Thyroid gland (tissue), 4 donors: ENCODE measurements around the gene DMXL1. TPM values are rescaled to one million over a fixed set of nuclear protein-coding genes. Genes with fewer than 3 reads are reported as not detected.

ENCODE experiments used
- DNase-seq, 2 donors: peaks; one replicate each; pipeline ENCODE4 v3.0.0-alpha.2; 2019
- H3K27ac ChIP-seq, 3 donors: fragments of 200-600 bp; sonication (generic); 1 replicate in 2 of 3; 2 replicates in 1 of 3; pipeline ENCODE4 v1.5.1; 2016 to 2019; ENCODE audit warnings: mild to moderate bottlenecking in 1 of 3, moderate library complexity in 1 of 3
- H3K27me3 ChIP-seq: fragments of 200-600 bp; sonication (generic); one replicate; pipeline ENCODE4 v1.5.1; 2019
- H3K36me3 ChIP-seq, 2 donors: fragments of 200-600 bp; sonication (generic); one replicate each; pipeline ENCODE4 v1.5.1; 2016 to 2019
- H3K4me1 ChIP-seq, 2 donors: fragments of 200-600 bp; sonication (generic); one replicate each; pipeline ENCODE4 v1.5.1; 2017 to 2019
- H3K4me3 ChIP-seq, 3 donors: fragments of 200-600 bp; sonication (generic); replicated peaks in 1 of 3; 1 replicate in 2 of 3; 2 replicates in 1 of 3; pipeline ENCODE4 v1.5.1; 2016; ENCODE audit warnings: mild to moderate bottlenecking in 1 of 3
- H3K9me3 ChIP-seq: fragments of 200-600 bp; sonication (generic); one replicate; pipeline ENCODE4 v1.5.1; 2017
- CTCF ChIP-seq, 6 experiments: fragments of 200-600 bp in 3 of 6; fragments of 450-650 bp in 3 of 6; sonication (generic) in 3 of 6; IDR thresholded peaks; one replicate each; pipeline ENCODE4 v1.5.1; 2016 to 2019; ENCODE audit warnings: antibody characterized with exemption in 6 of 6, mild to moderate bottlenecking in 2 of 6, inconsistent platforms in 1 of 6, moderate library complexity in 1 of 6
- POLR2A ChIP-seq, 2 donors: fragments of 450-650 bp; IDR thresholded peaks; one replicate each; pipeline ENCODE4 v1.6.1; 2017; ENCODE audit warnings: antibody characterized with exemption in 2 of 2, mild to moderate bottlenecking in 2 of 2, moderate library complexity in 1 of 2
- WGBS, 2 donors: methylation state at CpG; one replicate each; pipeline ENCODE4 v1.1.5; 2017; 5-methylcytosine and 5-hydroxymethylcytosine counted together
- intact Hi-C: fragments of 100-400 bp; cut with DNase I; formaldehyde crosslinking; loops from one replicate; pipeline ENCODE4 v1.15.1; 2023
- total RNA-seq, 4 donors: library from RNA; depleted of rRNA; stranded (reverse); fragments of >200 nt; gene quantifications; one replicate each; pipeline ENCODE4 v1.2.3, GENCODE V29; 2016

Gene DMXL1
- total RNA-seq, 4 donors from 2014 or later: 90.8 to 158 (median 95.4) TPM

- DNase-seq: no peak
- no peak overlapping the region for H3K4me3 ChIP-seq
- peaks cover 6 to 8% of the 10 kb centered on the region in 2 donors for H3K4me1 ChIP-seq
- H3K36me3 ChIP-seq: no peaks in the 10 kb centered on the region
- TF ChIP-seq POLR2A (IDR thresholded peaks at IDR 0.05) (no peak), CTCF (IDR thresholded peaks at IDR 0.05) (no peak)
- WGBS, 2 donors: 94 to 97% methylated on average over 2 of the region's 2 CpGs
- H3K27ac ChIP-seq: no peak overlapping the region
- intact Hi-C loops: no loop called here
- no peaks in the 10 kb centered on the region for H3K27me3 ChIP-seq
- H3K9me3 ChIP-seq: no peaks in the 10 kb centered on the region
These were observed 15.6 kb upstream of the DMXL1 start for GRCh38 chr5:119055294-119055693.

GRCh38 chr5:119058979-119059529 is 11.8 kb upstream of the DMXL1 start:
- H3K4me3 ChIP-seq: no peak overlapping the region
- H3K27me3 ChIP-seq: no peaks in the 10 kb centered on the region
- intact Hi-C loops: no loop called here
- H3K4me1 ChIP-seq: no peaks in the 10 kb centered on the region
- no peaks in the 10 kb centered on the region for H3K9me3 ChIP-seq
- no peak for TF ChIP-seq POLR2A (IDR thresholded peaks at IDR 0.05)
- TF ChIP-seq CTCF (IDR thresholded peaks at IDR 0.05): no peak
- no peaks in the 10 kb centered on the region for H3K36me3 ChIP-seq
- DNase-seq: no peak
- H3K27ac ChIP-seq: no peak overlapping the region

GRCh38 chr5:119059740-119060255 is 11.1 kb upstream of the DMXL1 start:
- no peak overlapping the region for H3K27ac ChIP-seq
- no peaks in the 10 kb centered on the region for H3K27me3 ChIP-seq
- H3K9me3 ChIP-seq: no peaks in the 10 kb centered on the region
- no peak for DNase-seq
- H3K4me3 ChIP-seq: no peak overlapping the region
- H3K36me3 ChIP-seq: no peaks in the 10 kb centered on the region
- no peaks in the 10 kb centered on the region for H3K4me1 ChIP-seq
- no peak for TF ChIP-seq CTCF (IDR thresholded peaks at IDR 0.05)
- no peak for TF ChIP-seq POLR2A (IDR thresholded peaks at IDR 0.05)
- intact Hi-C loops: no loop called here

- Histone ChIP-seq H3K4me1 (no peaks in the 10 kb centered on the region), H3K27ac (no peak overlapping the region), H3K4me3 (no peak overlapping the region), H3K9me3 (no peaks in the 10 kb centered on the region), H3K27me3 (no peaks in the 10 kb centered on the region), H3K36me3 (no peaks in the 10 kb centered on the region)
- DNase-seq: no peak
- WGBS, 2 donors: 67 to 77% methylated on average over 5 of the region's 5 CpGs
- intact Hi-C loops: no loop called here
- TF ChIP-seq POLR2A (IDR thresholded peaks at IDR 0.05) (no peak), CTCF (IDR thresholded peaks at IDR 0.05) (no peak)
These were observed 7.1 kb upstream of the DMXL1 start for GRCh38 chr5:119063579-119064379.

GRCh38 chr5:119067450-119067849 is 3.4 kb upstream of the DMXL1 start:
- Histone ChIP-seq H3K9me3 (no peaks in the 10 kb centered on the region), H3K4me1 (peaks cover 4 to 8% of the 10 kb centered on the region in 2 donors), H3K27ac (no peak overlapping the region), H3K27me3 (no peaks in the 10 kb centered on the region), H3K4me3 (no peak overlapping the region), H3K36me3 (no peaks in the 10 kb centered on the region)
- intact Hi-C loops: no loop called here
- 92 to 96% methylated on average over 4 of the region's 4 CpGs for WGBS, 2 donors
- DNase-seq: no peak
- no peak for TF ChIP-seq CTCF (IDR thresholded peaks at IDR 0.05)
- TF ChIP-seq POLR2A (IDR thresholded peaks at IDR 0.05): no peak
